GM15510 (cell line): ENCODE results near the gene TBXAS1.
A peak's percentile ranks its signal among the peaks of the same experiment; 100 is the strongest.

Source experiments
- POLR2A ChIP-seq: IDR thresholded peaks from 3 replicates; pipeline ENCODE4 v1.6.1; 2011; ENCODE audit warnings: borderline replicate concordance; ENCODE audit not compliant: insufficient read length; ENCODE audit errors: extremely low read depth

Gene TBXAS1

DNA sequence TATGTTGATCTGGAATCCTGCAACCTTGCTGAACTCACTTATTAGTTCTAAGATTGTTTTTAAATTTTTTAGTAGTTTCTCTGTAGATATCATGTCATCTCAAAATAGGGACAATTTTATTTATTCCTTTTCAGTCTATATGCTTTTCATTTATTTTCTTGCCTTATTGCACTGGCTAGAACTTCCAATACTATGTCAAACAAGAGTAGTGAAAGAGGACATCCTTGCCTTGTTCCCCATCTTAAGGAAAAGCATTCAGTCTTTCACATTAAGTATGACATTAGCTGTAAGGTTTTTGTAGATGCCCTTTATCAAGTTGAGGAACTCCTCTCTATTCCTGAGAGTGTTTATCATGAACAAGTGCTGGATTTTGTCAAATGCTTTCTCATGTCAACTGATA lies 77.8 kb downstream of the TBXAS1 start:
- no peak for TF ChIP-seq POLR2A

DNA sequence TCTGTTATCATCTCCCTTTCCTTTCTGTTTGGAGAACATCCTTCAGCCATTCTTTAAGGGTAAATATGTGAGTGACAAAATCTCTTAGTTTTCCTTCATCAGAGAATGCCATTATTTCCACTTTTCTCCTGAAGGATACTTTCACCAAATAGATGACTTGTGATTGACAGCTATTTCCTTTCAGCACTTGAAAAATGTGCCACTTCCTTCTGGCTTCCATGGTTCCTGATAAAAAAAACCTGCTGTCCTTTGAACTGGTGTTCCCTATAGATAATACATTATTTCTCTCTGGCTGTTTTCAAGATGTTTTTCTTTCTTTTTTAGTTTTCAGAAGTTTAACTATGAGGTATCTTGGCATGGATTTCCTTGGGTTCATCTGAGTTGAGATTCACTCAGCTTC lies 79.7 kb downstream of the TBXAS1 start:
- no peak for TF ChIP-seq POLR2A

DNA sequence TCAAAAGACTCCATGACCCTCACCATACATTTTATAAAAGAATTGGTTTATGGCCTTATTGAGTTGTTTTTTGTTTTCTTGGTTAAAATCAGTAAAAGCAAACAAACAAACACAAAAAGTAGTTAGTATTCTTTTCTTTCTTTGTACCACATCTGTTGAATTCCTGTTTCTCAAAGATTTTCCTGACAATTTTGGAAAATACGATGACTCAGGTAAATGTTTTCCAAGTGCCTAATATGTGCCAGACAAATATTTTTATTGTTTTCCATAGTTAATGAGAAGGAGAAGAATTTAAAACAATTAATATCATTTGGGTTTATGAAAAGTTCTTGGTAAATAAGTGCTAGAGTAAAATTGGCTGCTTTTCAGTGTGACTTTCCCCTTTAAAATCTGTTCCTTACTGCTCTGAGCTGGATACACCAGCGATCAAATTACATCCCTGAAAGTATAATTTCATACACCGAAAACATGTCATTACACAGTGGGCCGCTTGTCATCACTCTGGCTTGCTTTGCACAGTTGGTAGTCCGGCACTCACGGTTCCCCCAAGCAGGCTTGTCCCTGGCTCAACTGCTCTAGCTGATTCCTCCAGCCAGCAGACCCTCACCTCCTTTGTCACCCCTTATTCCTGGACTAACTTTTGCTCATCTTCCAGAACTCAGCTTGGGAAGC lies 80.5 kb downstream of the TBXAS1 start:
- TF ChIP-seq POLR2A = no peak

DNA sequence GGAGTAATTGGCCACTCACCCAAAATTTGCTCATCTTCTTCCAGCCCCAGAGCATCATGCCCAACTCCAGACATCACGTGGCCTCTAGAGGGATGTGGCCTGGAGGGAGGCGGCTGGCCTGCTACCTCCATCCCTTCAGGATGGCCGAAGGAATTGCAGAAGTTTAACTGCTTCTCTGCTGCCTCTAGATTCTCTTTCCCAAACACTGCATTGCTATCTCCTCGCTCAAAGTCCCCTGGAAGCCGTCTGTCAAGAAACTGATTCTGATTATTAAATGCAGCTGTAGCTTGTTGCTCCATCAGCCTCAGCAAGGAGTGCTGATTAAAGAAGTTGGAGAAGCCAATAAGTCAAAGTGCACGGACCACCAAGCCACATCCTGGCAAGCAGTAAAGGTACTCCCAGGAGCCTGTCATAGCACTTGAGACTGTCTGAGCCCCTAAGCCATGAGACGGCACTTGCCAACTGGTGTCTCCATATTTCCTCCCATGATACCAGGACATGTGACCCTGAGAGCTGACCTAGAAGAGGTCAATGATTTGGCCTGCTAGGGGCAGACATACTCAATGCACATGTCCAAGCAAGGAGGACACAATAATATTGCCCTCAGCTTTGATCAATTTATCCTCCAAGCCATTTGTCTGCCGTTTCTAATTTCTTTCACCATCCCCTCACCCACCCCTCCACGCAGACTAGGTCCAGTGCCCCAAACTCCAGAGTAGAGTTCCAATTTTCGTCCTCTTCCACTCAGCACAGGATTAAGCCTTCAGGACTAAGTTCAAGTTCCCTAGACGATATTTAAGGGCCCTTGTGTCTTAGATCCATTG lies 84.2 kb downstream of the TBXAS1 start:
- no peak for TF ChIP-seq POLR2A

DNA sequence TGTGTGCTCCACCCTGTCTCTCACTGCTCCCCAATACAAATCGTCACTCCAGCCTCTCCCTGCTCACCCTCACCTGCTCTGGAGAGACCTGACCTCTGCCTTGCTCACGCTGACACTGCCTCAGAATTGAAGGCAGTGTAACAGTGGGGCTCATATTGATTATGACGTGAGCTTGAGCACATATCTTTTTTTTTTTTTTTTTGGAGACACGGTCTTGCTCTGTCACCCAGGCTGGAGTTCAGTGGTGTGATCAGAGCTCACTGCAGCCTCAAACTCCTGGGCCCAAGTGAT lies 84.7 kb downstream of the TBXAS1 start:
- TF ChIP-seq POLR2A = no peak

DNA sequence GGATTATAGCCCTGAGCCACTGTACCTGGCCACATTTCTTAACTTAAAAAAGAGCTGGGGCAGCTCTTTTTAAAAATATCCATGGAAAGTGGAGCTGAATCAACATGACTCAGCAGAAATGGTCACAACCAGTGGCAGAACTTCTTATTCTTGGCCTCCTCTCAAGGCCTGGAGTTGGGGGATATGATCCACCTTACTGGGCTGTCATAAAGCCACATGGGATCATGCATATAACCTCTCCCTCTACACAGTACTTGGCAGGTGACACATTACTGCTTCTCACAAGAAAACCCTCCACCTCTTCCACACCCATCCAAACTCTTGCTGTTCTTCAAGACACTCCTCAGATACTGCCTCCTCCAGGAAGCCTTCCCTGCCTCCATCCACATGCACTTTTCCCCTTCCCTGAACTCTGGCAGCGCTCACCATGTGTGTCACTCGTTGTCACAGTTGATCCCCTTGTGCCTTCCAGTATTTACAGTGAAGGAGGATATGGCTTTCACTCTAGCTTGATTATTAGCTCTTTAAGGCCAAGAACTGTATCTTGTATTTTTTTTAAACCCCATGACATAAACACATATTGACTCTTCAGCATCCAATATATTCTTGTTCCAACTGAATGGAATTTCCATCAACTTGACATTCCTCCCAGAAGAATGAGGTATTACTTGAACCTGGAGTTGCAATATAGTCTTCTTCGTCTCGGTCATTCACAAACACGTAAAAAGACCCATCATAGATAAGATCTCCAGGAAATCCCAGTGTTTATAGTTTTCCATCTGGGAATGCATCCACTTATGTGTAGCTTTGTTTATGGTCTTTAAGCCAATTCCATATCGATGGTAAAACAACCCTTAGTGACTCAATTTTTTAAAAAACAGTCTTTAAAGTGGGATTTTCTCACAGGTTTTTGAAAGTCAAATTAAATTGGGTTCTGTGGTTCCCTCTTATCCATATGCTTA lies 85.5 kb downstream of the TBXAS1 start:
- no peak for TF ChIP-seq POLR2A

DNA sequence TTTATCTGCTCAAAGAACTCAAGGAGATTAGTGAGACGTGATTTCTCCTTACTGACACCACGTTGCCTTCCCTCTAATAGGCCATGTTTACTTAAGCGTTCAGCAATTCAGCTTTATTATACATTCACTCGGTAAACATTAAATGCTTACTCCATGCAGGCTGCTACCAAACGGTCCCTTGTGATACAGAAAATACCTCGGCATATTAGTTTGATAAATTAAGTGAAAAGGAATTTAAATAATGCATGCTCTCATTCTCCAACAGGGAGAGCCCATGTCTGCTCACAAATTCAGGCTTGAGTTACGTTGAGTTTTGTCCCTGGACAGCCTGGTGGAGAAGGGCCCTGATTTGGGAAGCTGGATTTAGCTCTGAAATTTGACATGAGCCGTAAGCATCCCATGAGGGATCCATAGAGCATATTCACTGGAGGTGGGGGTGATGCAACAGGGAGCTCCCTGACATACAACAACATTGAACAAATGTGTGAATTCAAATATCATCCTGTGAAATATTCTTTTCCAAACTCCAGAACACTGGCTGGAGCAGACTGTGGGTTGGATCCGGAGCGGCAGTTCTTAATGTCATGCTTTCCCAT lies 86.3 kb downstream of the TBXAS1 start:
- TF ChIP-seq POLR2A = no peak

DNA sequence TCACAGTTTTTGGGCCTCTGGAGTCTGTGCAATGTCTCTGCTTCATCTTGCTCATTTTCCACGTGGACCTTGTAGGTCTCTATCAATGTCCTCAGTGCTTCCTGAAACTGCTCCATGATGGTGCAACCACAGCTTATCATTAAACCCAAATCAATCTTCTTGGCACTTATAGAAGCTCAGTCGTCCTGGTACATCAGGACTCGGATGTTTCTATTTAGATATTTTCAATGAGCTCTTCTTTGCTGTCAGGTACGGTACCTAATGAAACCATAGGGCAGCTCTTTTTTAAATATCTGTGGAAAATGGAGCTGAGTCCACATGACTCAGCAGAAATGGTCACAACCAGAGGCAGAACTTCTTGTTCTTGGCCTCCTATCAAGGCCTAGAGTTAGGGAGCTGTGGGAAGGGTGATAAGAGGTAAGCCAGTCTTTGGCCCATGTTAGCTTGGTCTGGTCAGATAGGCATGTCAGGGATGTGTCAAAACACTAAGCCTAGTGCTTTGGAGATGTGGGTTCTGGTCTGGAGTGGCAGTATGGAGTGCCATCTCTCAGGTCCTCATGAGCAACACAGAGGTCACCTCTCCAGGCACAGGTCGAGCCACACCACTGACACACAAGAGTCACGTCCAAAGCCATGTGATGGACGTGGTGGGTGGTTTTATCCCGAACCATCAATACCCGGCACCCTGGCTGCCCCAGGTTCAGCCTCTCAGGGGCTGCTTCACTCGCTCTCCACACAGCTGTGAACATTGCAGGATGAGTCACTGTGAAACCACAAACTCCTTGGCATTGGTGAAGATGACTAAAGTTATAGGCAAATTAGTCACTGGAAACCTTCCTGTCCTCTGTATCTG lies 87.0 kb downstream of the TBXAS1 start:
- peak; percentile 23 for TF ChIP-seq POLR2A

DNA sequence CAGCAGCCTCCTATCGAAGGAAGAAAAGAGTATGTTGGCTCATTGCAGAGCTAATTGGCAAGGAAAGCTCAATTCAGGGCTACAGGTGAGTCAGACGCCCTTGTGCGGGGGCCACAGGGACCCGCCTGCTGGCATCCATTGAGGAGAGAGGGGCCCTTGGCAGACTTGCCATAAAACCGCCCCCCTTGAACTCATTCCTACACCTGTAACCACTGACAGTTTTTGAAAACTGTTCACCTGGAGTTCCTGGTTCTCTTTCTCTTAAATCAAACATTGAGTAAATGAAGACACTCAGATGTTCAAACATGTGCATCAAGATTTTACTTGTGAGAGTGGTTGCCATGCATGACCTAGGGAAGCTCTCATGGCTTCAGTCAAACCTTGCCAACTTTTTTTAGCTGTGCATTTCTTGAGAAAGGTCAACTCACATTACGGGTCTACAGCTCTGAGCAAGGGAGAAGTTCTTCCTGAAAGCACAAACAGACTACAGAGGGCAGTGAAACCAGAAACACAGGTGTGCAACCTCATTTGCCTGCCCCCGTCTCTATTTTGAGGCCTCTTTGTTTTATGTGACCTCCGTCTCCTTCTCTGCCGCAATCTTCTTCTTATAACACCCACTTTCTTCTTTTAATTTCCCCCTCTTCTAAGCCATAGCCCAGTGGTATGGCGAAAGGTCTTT lies 87.8 kb downstream of the TBXAS1 start:
- TF ChIP-seq POLR2A = no peak

DNA sequence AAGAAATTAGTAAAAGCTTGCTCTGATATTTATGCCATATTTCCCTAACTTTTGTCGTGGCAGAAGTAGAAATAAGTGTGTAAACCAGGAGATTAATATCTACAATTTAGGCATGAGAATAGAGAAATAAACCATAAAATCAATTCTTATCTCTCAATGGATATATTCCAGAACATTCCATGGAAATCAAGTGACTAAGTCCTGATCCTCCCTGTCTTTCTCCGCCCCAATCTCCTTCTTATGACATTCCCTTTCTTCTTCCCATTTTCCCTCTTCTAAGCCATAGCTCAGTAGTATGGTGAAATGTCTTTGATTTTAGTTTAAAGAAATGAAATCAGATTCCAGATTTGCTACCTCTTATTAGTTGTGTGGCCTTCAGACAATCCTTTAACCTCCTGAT lies 88.8 kb downstream of the TBXAS1 start:
- no peak for TF ChIP-seq POLR2A

DNA sequence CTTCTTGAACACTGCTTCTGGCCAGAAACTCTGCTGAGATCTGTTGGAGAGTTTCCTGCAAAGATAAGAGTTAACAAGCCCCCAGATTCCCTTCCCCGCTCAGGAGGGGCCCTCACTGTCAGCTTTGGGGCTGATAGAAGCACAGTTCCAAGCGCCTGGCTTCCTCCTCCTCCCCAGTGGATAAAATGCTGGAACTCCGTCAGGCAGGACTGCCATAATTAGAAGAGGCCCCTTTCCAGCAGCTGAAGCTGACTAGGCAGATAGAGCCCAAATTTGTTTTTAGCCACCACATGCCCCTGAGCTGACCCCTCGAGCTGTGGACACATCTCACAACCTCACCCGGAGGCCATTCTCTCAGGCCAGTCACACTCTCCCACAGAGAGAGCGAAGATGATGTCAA lies 89.4 kb downstream of the TBXAS1 start:
- TF ChIP-seq POLR2A = no peak

DNA sequence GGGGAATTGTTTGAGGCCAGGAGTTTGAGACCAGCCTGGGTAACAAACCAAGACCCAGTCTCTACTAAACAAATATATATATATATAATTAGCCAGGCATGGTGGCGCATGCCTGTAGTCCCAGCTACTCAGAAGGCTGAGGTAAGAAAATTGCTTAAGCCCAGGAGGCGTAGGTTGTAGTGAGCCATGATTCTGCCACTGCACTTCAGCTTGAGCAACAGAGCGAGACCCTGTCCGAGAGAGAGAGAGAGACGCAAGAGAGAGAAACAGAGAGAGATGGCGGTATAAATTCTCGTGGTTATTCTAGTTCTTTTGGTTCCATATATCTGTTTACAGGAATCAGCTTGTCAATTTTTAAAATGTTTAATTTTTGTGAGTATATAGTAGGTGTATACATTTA lies 94.0 kb downstream of the TBXAS1 start:
- no peak for TF ChIP-seq POLR2A

DNA sequence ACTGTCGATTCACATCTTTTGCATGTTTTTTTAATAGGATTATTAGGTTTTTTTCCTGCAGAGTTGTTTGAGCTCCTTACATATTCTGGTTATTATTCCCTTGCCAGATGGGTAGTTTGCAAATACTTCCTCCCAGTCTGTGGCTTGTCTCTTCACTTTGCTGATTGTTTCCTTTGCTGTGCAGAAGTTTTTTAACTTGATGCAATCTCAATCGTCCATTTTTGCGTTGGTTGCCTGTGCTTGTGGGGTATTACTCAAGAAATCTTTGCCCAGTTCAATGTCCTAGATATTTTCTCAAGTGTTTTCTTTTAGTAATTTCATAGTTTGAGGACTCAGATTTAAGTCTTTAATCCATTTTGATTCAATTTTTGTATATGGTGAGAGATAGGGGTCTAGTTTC lies 95.4 kb downstream of the TBXAS1 start:
- TF ChIP-seq POLR2A = no peak
